Inflammatory macrophage treated with lipopolysaccharide for 4 hours (primary cell): ENCODE data around the gene CHL1.
"Not testable (repeated sequence)": the region's sequence is repeated elsewhere in the genome, so short reads cannot be mapped to it uniquely, and the experiment has no call there.

Source experiments
- DNase-seq: peaks from one replicate; pipeline ENCODE4 v3.0.0-alpha.2; 2020

Gene CHL1

GRCh38 chr3:339351-339750, 142.8 kb downstream of the CHL1 start:
- no peak for DNase-seq

- DNase-seq, result no peak
Observed at GRCh38 chr3:341998-342397, 145.4 kb downstream of the CHL1 start.

GRCh38 chr3:346186-346585, 149.6 kb downstream of the CHL1 start:
- DNase-seq, result no peak

GRCh38 chr3:347581-347980, 151.0 kb downstream of the CHL1 start:
- DNase-seq, result no peak

- no peak for DNase-seq
Observed at GRCh38 chr3:350871-351371, 154.4 kb downstream of the CHL1 start.

- DNase-seq, result no peak
Observed at GRCh38 chr3:352599-352998, 156.0 kb downstream of the CHL1 start.

GRCh38 chr3:353191-353739, 156.7 kb downstream of the CHL1 start:
- no peak for DNase-seq

- peak; percentile 28 for DNase-seq
Observed at GRCh38 chr3:354432-354831, 157.9 kb downstream of the CHL1 start.

- no peak for DNase-seq
Observed at GRCh38 chr3:355622-356021, 159.1 kb downstream of the CHL1 start.

- no peak for DNase-seq
Observed at GRCh38 chr3:356952-357351, 160.4 kb downstream of the CHL1 start.

- DNase-seq, result no peak
Observed at GRCh38 chr3:359672-360071, 163.1 kb downstream of the CHL1 start.

GRCh38 chr3:362681-363338, 166.2 kb downstream of the CHL1 start:
- no peak for DNase-seq

GRCh38 chr3:364287-364686, 167.7 kb downstream of the CHL1 start:
- no peak for DNase-seq

- DNase-seq, result no peak
Observed at GRCh38 chr3:365268-365667, 168.7 kb downstream of the CHL1 start.

- not testable (repeated sequence) for DNase-seq
Observed at GRCh38 chr3:366253-366652, 169.7 kb downstream of the CHL1 start.

- no peak for DNase-seq
Observed at GRCh38 chr3:373193-373779, 176.7 kb downstream of the CHL1 start.

- DNase-seq, result no peak
Observed at GRCh38 chr3:374459-374858, 177.9 kb downstream of the CHL1 start.

GRCh38 chr3:377158-377561, 180.6 kb downstream of the CHL1 start:
- DNase-seq, result no peak

- DNase-seq, result no peak
Observed at GRCh38 chr3:380801-381200, 184.2 kb downstream of the CHL1 start.

- DNase-seq, result no peak
Observed at GRCh38 chr3:385151-385550, 188.6 kb downstream of the CHL1 start.

- no peak for DNase-seq
Observed at GRCh38 chr3:394775-395174, 198.2 kb downstream of the CHL1 start.

GRCh38 chr3:396293-396692, 199.7 kb downstream of the CHL1 start:
- DNase-seq, result no peak

GRCh38 chr3:399647-400046, 203.1 kb downstream of the CHL1 start:
- no peak for DNase-seq

- no peak for DNase-seq
Observed at GRCh38 chr3:403826-404225, 207.3 kb downstream of the CHL1 start.

GRCh38 chr3:409011-409410, 212.4 kb downstream of the CHL1 start:
- DNase-seq, result no peak
